Liver (tissue), 9 donors: ENCODE data around the gene ZNRD2. TPM values are rescaled to one million over a fixed set of nuclear protein-coding genes. Genes with fewer than 3 reads are reported as not detected.

Source experiments
- DNase-seq: peaks from one replicate; pipeline ENCODE4 v3.0.0-alpha.2; 2017; ENCODE audit warnings: low spot score
- H3K27ac ChIP-seq, 2 donors: one replicate each; pipeline ENCODE4 v1.7.0; 2013; ENCODE audit warnings: inconsistent platforms in 2 of 2, low read length in 2 of 2, control low read depth in 1 of 2, low read depth in 1 of 2, mild to moderate bottlenecking in 1 of 2
- H3K27me3 ChIP-seq, 4 donors: one replicate each; pipeline versions ENCODE4 v1.6.1 to v1.7.0; 2013; ENCODE audit warnings: low read length in 3 of 4, inconsistent platforms in 1 of 4, mild to moderate bottlenecking in 1 of 4, moderate library complexity in 1 of 4; ENCODE audit not compliant: control insufficient read depth in 4 of 4, insufficient read depth in 4 of 4
- H3K36me3 ChIP-seq, 4 donors: one replicate each; pipeline versions ENCODE4 v1.6.1 to v1.7.0; 2013; ENCODE audit warnings: low read length in 3 of 4, mild to moderate bottlenecking in 3 of 4, low read depth in 1 of 4, moderate library complexity in 1 of 4; ENCODE audit not compliant: control insufficient read depth in 4 of 4, insufficient read depth in 3 of 4
- H3K4me1 ChIP-seq, 4 donors: one replicate each; pipeline versions ENCODE4 v1.6.1 to v1.7.0; 2013; ENCODE audit warnings: low read length in 3 of 4, mild to moderate bottlenecking in 3 of 4, moderate library complexity in 1 of 4; ENCODE audit not compliant: control insufficient read depth in 4 of 4, insufficient read depth in 4 of 4
- H3K4me3 ChIP-seq, 3 donors: one replicate each; pipeline versions ENCODE4 v1.6.1 to v1.7.0; 2013; ENCODE audit warnings: low read length in 3 of 3, control low read depth in 1 of 3, low read depth in 1 of 3, mild to moderate bottlenecking in 1 of 3
- H3K9ac ChIP-seq, 2 donors: one replicate each; pipeline ENCODE4 v1.7.0; 2013; ENCODE audit warnings: low read length in 2 of 2, mild to moderate bottlenecking in 2 of 2, moderate library complexity in 2 of 2, control low read depth in 1 of 2, low read depth in 1 of 2
- H3K9me3 ChIP-seq, 4 donors: one replicate each; pipeline versions ENCODE4 v1.6.1 to v1.7.0; 2013; ENCODE audit warnings: low read length in 3 of 4; ENCODE audit not compliant: control insufficient read depth in 4 of 4
- EGR1 ChIP-seq, 2 donors: IDR thresholded peaks; 2 replicates each; pipeline ENCODE4 v1.6.1; 2016 to 2018; ENCODE audit warnings: antibody characterized with exemption in 2 of 2, low read depth in 2 of 2
- FOXA1 ChIP-seq: IDR thresholded peaks from 2 replicates; pipeline ENCODE4 v1.6.1; 2016; ENCODE audit warnings: antibody characterized with exemption
- FOXA2 ChIP-seq: IDR thresholded peaks from 2 replicates; pipeline ENCODE4 v1.6.1; 2016; ENCODE audit warnings: antibody characterized with exemption
- GABPA ChIP-seq, 2 donors: IDR thresholded peaks in 1 of 2; conservative IDR thresholded peaks in 1 of 2; 2 replicates each; pipeline ENCODE4 v1.6.1; 2016; ENCODE audit warnings: antibody characterized with exemption in 2 of 2, mild to moderate bottlenecking in 1 of 2, moderate library complexity in 1 of 2
- HNF4A ChIP-seq, 2 donors: conservative IDR thresholded peaks; 2 replicates each; pipeline ENCODE4 v1.6.1; 2016; ENCODE audit warnings: antibody characterized with exemption in 2 of 2, mild to moderate bottlenecking in 2 of 2
- HNF4G ChIP-seq: IDR thresholded peaks from 2 replicates; pipeline ENCODE4 v1.6.1; 2016; ENCODE audit warnings: antibody characterized with exemption
- JUND ChIP-seq, 2 donors: IDR thresholded peaks; 2 replicates each; pipeline ENCODE4 v1.6.1; 2016; ENCODE audit warnings: antibody characterized with exemption in 2 of 2
- NR2F2 ChIP-seq: IDR thresholded peaks from 2 replicates; pipeline ENCODE4 v1.6.1; 2016; ENCODE audit warnings: antibody characterized with exemption
- RAD21 ChIP-seq, 2 donors: IDR thresholded peaks; 2 replicates each; pipeline ENCODE4 v1.6.1; 2016; ENCODE audit warnings: antibody characterized with exemption in 2 of 2, mild to moderate bottlenecking in 2 of 2
- RXRA ChIP-seq, 2 donors: IDR thresholded peaks; 2 replicates each; pipeline ENCODE4 v1.6.1; 2017 to 2018; ENCODE audit warnings: antibody characterized with exemption in 2 of 2, mild to moderate bottlenecking in 1 of 2
- SP1 ChIP-seq: IDR thresholded peaks from 2 replicates; pipeline ENCODE4 v1.6.1; 2018; ENCODE audit warnings: antibody characterized with exemption, mild to moderate bottlenecking
- TAF1 ChIP-seq: conservative IDR thresholded peaks from 2 replicates; pipeline ENCODE4 v1.6.1; 2016; ENCODE audit warnings: antibody characterized with exemption, mild to moderate bottlenecking
- YY1 ChIP-seq: IDR thresholded peaks from 2 replicates; pipeline ENCODE4 v1.6.1; 2016; ENCODE audit warnings: antibody characterized with exemption, mild to moderate bottlenecking
- WGBS: extraction: QIAGEN DNeasy Blood & Tissue Kit; methylation state at CpG from one replicate; pipeline ENCODE4 v1.1.7; 2013; 5-methylcytosine and 5-hydroxymethylcytosine counted together
- polyA plus RNA-seq, 2 donors: library from polyadenylated mRNA; stranded (reverse) in 1 of 2; unstranded in 1 of 2; fragments of 200-250 nt in 1 of 2; fragments of >200 nt in 1 of 2; fragmentation: Nextera tagmentation in 1 of 2; extraction: Ambion mirVana in 1 of 2; gene quantifications; one replicate each; pipeline versions ENCODE4 v1.2.1 to v1.2.3, GENCODE V29; 2013 to 2015
- total RNA-seq, 2 donors: library from RNA; depleted of rRNA; stranded (reverse); fragments of >200 nt; gene quantifications; one replicate each; pipeline ENCODE4 v1.2.3, GENCODE V29; 2014
- TF ChIP-seq, protein P1 (sequence below): IDR thresholded peaks from 2 replicates; pipeline ENCODE4 v1.6.1; 2016; ENCODE audit warnings: antibody characterized with exemption
- TF ChIP-seq, protein P2 (sequence below): IDR thresholded peaks from 2 replicates; pipeline ENCODE4 v1.6.1; 2016; ENCODE audit warnings: antibody characterized with exemption
- TF ChIP-seq, protein P3 (sequence below): IDR thresholded peaks from 2 replicates; pipeline ENCODE4 v1.6.1; 2016; ENCODE audit warnings: antibody characterized with exemption, mild to moderate bottlenecking
- donor health status: healthy.
- donor health status: healthy.
- donor health status: healthy.
- donor health status: healthy.
- donor health status: healthy.

The ZNRD2 gene
- total and polyA plus RNA-seq, 4 donors = 18.2 to 39.5 (median 28.0) TPM

DNA sequence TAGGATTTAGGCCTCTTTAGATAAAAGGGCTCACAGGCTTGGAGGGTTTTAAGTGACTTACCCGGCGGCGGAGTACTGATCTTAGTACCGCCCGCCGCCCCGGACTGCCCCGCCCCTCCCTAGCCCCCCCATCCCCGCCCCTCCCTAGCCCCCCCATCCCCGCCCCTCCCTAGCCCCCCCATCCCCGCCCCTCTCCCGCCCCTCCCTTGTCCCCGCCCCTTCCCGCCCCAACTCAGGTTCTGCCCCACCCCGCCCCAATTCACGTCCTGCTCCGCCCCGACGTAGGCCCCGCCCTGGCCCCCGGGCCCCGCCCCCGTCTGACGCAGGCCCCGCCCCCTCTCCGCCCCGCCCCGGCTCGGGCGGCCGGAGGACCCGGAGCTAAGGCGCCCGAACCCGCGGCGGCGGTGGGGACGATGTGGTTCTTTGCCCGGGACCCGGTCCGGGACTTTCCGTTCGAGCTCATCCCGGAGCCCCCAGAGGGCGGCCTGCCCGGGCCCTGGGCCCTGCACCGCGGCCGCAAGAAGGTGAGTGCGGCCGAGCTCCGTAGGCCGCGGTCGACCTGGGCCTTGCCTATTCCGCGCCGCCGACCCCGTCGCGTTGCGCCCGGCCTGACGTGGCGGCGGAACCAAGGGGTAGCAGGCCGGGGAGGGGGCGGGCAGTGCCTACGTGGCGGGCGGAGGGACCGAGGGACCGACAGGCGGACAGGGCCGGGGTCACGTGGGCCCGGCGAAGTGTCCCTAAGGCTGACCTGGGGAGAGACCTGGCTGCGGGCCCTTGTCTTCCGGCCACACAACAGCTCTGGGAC lies 45.3 kb upstream of the ZNRD2 start, which contains the start of gene SCYL1:
Gene SCYL1 (plus strand): TSS at position 343 of the 805 bp plus-strand sequence. CDS start 71 bp downstream, at position 414.
- 3% methylated on average over 82 of the region's 82 CpGs for WGBS
- Histone ChIP-seq H3K27me3 (no peaks in the 10 kb centered on the region), H3K27ac (peak within 1 kb of the TSS; percentile 92 to 95), H3K9me3 (no peaks in the 10 kb centered on the region), H3K4me1 (peaks cover 14 to 49% (median 42%) of the 10 kb centered on the region in 4 donors), H3K36me3 (peaks cover 0 to 8% (median 4%) of the 10 kb centered on the region in 4 donors), H3K9ac (peak within 1 kb of the TSS; percentile 69 to 86), H3K4me3 (peak within 1 kb of the TSS; percentile 67 to 95 (median 82))
- DNase-seq = peak; percentile 98
- no peak for TF ChIP-seq GABPA (IDR thresholded peaks at IDR 0.05 in 1 of 2, conservative IDR thresholded peaks at IDR 0.05 in 1 of 2)
- TF ChIP-seq, protein P1, sequence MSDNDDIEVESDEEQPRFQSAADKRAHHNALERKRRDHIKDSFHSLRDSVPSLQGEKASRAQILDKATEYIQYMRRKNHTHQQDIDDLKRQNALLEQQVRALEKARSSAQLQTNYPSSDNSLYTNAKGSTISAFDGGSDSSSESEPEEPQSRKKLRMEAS = no peak
- TF ChIP-seq JUND (IDR thresholded peaks at IDR 0.05) = no peak
- TF ChIP-seq, protein P2, sequence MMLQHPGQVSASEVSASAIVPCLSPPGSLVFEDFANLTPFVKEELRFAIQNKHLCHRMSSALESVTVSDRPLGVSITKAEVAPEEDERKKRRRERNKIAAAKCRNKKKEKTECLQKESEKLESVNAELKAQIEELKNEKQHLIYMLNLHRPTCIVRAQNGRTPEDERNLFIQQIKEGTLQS = no peak
- TF ChIP-seq RXRA (IDR thresholded peaks at IDR 0.05) = no peak
- no peak for TF ChIP-seq NR2F2
- TF ChIP-seq FOXA2 = no peak
- no peak for TF ChIP-seq EGR1 (IDR thresholded peaks at IDR 0.05; ENCODE audit: low read depth in 2 of 2)
- TF ChIP-seq, protein P3, sequence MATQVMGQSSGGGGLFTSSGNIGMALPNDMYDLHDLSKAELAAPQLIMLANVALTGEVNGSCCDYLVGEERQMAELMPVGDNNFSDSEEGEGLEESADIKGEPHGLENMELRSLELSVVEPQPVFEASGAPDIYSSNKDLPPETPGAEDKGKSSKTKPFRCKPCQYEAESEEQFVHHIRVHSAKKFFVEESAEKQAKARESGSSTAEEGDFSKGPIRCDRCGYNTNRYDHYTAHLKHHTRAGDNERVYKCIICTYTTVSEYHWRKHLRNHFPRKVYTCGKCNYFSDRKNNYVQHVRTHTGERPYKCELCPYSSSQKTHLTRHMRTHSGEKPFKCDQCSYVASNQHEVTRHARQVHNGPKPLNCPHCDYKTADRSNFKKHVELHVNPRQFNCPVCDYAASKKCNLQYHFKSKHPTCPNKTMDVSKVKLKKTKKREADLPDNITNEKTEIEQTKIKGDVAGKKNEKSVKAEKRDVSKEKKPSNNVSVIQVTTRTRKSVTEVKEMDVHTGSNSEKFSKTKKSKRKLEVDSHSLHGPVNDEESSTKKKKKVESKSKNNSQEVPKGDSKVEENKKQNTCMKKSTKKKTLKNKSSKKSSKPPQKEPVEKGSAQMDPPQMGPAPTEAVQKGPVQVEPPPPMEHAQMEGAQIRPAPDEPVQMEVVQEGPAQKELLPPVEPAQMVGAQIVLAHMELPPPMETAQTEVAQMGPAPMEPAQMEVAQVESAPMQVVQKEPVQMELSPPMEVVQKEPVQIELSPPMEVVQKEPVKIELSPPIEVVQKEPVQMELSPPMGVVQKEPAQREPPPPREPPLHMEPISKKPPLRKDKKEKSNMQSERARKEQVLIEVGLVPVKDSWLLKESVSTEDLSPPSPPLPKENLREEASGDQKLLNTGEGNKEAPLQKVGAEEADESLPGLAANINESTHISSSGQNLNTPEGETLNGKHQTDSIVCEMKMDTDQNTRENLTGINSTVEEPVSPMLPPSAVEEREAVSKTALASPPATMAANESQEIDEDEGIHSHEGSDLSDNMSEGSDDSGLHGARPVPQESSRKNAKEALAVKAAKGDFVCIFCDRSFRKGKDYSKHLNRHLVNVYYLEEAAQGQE = no peak
- no peak for TF ChIP-seq HNF4G
- TF ChIP-seq FOXA1 = no peak
- no peak for TF ChIP-seq SP1
- TF ChIP-seq YY1 = no peak
- TF ChIP-seq RAD21 (IDR thresholded peaks at IDR 0.05) = no peak
- no peak for TF ChIP-seq TAF1

DNA sequence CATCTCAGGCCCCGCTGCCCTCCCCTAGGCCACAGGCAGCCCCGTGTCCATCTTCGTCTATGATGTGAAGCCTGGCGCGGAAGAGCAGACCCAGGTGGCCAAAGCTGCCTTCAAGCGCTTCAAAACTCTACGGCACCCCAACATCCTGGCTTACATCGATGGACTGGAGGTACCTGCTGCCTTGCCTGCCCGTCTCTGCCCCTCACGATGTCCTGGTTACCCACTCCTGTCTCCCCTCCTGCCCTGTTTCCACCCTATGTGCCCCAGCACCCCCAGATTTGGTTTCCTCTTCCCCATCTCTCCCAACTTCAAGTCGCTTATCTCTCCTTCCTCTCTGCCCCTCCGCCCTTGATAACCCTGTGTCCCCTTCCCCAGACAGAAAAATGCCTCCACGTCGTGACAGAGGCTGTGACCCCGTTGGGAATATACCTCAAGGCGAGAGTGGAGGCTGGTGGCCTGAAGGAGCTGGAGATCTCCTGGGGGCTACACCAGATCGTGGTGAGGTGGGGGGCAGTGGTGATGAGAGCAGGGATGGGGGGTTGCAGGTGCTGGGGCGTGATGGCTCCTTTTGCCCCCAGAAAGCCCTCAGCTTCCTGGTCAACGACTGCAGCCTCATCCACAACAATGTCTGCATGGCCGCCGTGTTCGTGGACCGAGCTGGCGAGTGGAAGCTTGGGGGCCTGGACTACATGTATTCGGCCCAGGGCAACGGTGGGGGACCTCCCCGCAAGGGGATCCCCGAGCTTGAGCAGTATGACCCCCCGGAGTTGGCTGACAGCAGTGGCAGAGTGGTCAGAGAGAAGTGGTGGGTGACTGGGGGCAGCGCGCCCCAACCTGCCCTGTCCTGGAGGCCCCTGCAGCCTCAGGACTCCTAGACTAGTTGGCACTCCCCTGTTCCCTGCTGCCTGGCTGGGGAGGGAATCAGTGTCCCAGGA lies 44.5 kb upstream of the ZNRD2 start:
- H3K9me3 ChIP-seq = no peaks in the 10 kb centered on the region
- peak overlapping the region; percentile 69 to 86 for H3K9ac ChIP-seq
- peak overlapping the region; percentile 67 to 95 (median 82) for H3K4me3 ChIP-seq
- 56% methylated on average over 31 of the region's 31 CpGs for WGBS
- H3K27ac ChIP-seq = peak overlapping the region; percentile 92 to 95
- TF ChIP-seq SP1 (no peak), RXRA (IDR thresholded peaks at IDR 0.05) (no peak), TAF1 (no peak), HNF4A (conservative IDR thresholded peaks at IDR 0.05) (no peak), YY1 (no peak), RAD21 (IDR thresholded peaks at IDR 0.05) (no peak), FOXA2 (no peak), FOXA1 (no peak)
- TF ChIP-seq, protein P3 = no peak
- DNase-seq = no peak
- H3K4me1 ChIP-seq = peaks cover 17 to 58% (median 49%) of the 10 kb centered on the region in 4 donors
- H3K36me3 ChIP-seq = peaks cover 3 to 15% (median 5%) of the 10 kb centered on the region in 4 donors
- no peaks in the 10 kb centered on the region for H3K27me3 ChIP-seq
